Activated naive CD4-positive, alpha-beta T cell treated with Interleukin-2 at 50 U/mL for 16 hours (primary cell): ENCODE results near the gene HSPB1.
"Not testable (repeated sequence)": the region's sequence is repeated elsewhere in the genome, so short reads cannot be mapped to it uniquely, and the experiment has no call there.

ENCODE experiments used
- DNase-seq: peaks from one replicate; pipeline ENCODE4 v3.0.0-alpha.2; 2020

Gene HSPB1

GRCh38 chr7:76335417-76335816, 32.9 kb downstream of the HSPB1 start:
- DNase-seq = not testable (repeated sequence)

- DNase-seq = no peak
These were observed 33.6 kb downstream of the HSPB1 start for GRCh38 chr7:76336094-76336493.

GRCh38 chr7:76337147-76337546, 34.7 kb downstream of the HSPB1 start:
- DNase-seq = no peak

GRCh38 chr7:76338298-76339084, 36.0 kb downstream of the HSPB1 start:
- DNase-seq = no peak

GRCh38 chr7:76340617-76341131, 38.2 kb downstream of the HSPB1 start:
- DNase-seq = no peak

GRCh38 chr7:76342222-76342621, 39.7 kb downstream of the HSPB1 start:
- no peak for DNase-seq

GRCh38 chr7:76343294-76343930, 40.9 kb downstream of the HSPB1 start:
- DNase-seq = no peak

- DNase-seq = no peak
These were observed 41.5 kb downstream of the HSPB1 start for GRCh38 chr7:76343931-76344321.

- DNase-seq = no peak
These were observed 43.6 kb downstream of the HSPB1 start for GRCh38 chr7:76346097-76346496.

- DNase-seq = no peak
These were observed 44.3 kb downstream of the HSPB1 start for GRCh38 chr7:76346778-76347177.

- DNase-seq = no peak
These were observed 45.2 kb downstream of the HSPB1 start for GRCh38 chr7:76347710-76348109.

GRCh38 chr7:76349313-76349885, 46.9 kb downstream of the HSPB1 start:
- no peak for DNase-seq

- DNase-seq = no peak
These were observed 48.9 kb downstream of the HSPB1 start for GRCh38 chr7:76351372-76351771.

GRCh38 chr7:76352193-76352592, 49.7 kb downstream of the HSPB1 start:
- peak; percentile 12 for DNase-seq

- DNase-seq = no peak
These were observed 51.3 kb downstream of the HSPB1 start for GRCh38 chr7:76353744-76354143.
